Measurements from ENCODE around the gene GMNN.
"Not testable (repeated sequence)": the region's sequence is repeated elsewhere in the genome, so short reads cannot be mapped to it uniquely, and the experiment has no call there.

The GMNN gene

DNA sequence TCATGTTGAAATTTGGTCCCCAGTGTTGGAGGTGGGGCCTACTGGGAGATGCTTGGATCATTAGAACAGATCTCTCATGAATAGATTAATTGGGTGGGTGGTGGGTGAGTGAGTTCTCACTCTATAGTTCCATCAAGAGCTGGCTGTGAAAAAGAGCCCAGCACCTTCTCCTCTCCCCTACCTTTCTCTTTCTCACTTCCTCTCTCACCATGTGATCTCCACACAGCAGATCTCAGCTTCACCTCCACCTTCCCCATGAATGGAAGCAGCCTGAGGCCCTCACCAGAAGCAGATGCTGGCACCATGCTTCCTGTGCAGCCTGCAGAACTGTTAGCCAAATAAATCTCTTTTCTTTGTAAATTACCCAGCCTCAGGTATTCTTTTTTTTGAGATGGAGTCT lies 12.9 kb upstream of the GMNN start:
- DNase-seq (ENCODE audit: low spot score): no peak

DNA sequence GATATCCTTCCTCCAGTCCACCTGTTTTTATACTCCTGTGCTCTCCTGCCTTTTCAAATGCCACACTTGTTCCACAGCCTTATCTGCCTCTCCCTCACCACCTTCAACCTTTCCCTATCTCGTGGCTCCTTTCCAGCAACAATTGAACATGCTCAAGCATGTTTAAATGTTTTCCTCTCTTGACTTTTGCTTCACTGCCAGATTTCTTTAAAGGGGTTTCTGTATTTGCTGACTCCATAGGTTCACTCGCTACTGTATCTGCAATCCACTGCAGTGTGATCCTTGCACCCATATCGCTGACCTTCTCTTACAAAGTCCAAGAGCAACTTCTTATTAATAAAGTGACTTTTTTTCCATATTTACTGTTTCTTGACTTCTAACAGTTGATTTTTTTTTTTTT lies 11.2 kb upstream of the GMNN start:
- DNase-seq (ENCODE audit: low spot score): no peak

DNA sequence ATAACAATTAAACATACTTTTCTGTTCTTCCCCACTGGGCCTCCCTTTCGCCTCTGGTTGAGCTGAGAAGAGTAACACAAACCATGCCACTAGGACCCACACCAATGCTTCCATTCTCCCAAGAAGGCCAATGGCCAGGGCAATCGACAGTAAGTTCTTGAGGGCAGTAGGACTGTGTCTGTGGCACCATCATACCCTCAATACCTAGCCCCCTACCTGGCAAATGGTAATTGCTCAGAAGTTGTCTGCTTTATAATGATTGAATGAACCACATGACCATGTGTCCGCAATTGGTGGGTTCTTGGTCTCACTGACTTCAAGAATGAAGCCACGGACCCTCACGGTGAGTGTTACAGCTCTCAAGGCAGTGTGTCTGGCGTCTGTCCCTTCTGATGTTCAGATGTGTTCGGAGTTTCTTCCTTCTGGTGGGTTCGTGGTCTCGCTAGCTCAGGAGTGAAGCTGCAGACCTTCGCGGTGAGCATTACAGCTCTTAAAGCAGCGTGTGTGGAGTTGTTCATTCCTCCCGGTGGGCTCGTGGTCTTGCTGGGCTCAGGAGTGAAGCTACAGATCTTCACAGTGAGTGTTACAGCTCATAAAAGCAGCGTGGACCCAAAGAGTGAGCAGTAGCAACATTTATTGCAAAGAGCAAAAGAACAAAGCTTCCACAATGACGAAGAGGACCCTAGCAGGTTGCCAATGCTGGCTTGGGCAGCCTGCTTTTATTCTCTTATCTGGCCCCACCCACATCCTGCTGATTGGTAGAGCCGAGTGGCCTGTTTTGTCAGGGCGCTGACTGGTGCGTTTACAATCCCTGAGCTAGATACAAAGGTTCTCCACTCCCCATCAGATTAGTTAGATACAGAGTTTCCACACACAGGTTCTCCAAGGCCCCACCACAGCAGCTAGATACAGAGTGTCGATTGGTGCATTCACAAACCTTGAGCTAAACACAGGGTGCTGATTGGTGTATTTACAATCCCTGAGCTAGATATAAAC lies 9.6 kb upstream of the GMNN start:
- not testable (repeated sequence) for DNase-seq (ENCODE audit: low spot score)

GRCh38 chr6:24765968-24766367 lies 8.8 kb upstream of the GMNN start:
- not testable (repeated sequence) for DNase-seq (ENCODE audit: low spot score)

- DNase-seq (ENCODE audit: low spot score): no peak
Observed at GRCh38 chr6:24766680-24767462, 7.9 kb upstream of the GMNN start.

DNA sequence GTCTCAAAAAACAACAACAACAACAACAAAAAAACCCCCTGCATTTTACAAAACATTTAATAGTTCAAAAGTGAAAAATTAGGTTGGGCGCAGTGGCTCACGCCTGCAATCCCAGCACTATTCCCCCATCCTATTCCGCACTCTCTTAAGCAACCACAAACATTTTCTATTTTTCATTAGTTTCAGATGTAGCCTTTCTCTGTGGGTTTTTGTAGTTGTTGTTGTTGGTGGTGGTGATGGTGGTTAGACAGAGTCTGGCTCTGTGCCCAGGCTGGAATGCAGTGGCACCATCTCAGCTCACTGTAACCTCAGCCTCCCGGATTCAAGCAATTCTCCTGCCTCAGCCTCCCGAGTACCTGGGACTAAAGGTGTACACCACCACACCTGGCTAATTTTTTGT lies 6.4 kb upstream of the GMNN start:
- no peak for DNase-seq (ENCODE audit: low spot score)

GRCh38 chr6:24775520-24776058 lies 852 bp downstream of the GMNN start:
- no peak for DNase-seq (ENCODE audit: low spot score)

GRCh38 chr6:24777227-24777626 lies 2.5 kb downstream of the GMNN start:
- DNase-seq (ENCODE audit: low spot score): no peak

DNA sequence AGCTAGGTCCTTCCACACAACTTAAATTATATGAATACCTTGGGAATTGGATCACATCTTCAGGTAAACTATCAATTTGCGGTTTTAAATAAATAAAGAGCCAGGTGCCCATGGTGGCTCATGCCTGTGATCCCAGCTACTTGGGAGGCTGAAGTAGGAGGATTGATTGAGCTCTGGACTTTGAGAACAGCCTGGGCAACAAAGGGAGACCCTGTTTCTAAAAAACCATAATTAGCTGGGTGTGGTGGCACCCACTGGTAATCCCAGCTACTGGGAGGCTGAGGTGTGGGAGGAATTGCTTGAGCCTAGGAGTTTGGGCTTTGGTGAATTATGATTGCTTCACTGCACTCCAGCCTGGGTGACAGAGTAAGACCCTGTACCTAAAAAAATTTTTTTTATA lies 3.4 kb downstream of the GMNN start:
- DNase-seq (ENCODE audit: low spot score): no peak

DNA sequence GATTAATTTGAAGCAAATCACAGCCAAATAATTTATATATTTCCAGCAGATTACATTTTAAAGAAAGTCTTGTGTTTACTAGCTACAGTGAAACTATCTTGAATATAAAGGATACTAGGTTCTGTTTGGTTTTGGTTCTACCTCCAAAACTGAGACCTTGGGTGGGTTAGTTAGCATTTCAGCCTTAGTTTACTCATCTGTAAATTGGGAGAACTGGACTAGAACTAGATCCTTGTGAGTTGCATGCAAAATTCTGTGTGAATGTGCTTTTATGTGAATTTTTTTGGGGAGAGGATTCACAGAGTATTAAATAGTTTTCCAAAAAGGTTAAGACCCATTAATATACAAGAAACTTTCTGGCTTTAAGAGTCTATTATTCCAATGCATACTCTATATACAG lies 4.1 kb downstream of the GMNN start:
- DNase-seq (ENCODE audit: low spot score): no peak

DNA sequence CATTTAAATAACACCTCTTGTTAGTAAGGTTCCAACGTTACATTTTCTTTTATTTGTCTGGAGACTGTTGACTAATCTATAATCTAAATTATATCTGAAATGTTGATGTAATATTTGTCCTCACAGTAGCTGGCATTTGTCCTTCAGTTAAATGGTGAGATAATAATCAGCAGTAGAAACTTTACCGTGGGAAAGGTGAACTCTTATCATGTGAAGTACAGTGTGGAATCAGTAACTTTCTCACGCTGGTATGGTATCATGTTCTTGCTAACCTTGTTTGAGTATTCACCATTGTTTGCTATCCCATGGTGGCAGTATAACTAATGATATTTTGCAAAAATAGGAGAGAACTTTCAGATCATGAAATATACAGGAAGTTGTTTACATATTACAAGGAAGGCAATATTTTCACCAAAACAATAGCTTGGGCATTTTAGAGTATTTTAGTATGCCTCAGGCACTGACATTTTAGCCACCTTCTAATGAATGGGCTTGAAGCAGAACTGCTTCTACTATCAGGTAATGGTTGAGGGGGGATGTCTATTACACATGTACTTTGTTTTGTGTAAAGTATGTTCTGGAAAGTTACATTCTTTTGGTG lies 4.8 kb downstream of the GMNN start:
- DNase-seq (ENCODE audit: low spot score): no peak

DNA sequence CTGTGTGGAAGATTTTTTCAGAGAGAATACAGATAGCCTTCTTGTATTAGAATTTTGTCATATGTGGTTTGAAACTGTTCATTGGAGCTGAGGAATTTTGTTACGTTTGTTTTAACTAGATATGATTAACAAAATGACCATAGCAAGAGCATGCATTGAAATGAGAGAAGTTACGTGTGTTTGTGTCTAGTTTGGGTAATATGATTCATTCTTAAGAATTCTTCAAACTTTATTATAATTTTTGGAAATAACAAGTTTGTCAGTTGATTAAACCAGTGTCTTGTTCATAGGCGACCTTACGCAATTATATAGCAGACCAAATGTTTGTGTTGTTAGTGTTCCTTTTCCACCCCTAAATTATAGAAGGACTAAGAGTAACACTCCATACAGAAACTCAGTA lies 5.5 kb downstream of the GMNN start:
- no peak for DNase-seq (ENCODE audit: low spot score)

- no peak for DNase-seq (ENCODE audit: low spot score)
Observed at GRCh38 chr6:24788031-24788665, 13.4 kb downstream of the GMNN start.

DNA sequence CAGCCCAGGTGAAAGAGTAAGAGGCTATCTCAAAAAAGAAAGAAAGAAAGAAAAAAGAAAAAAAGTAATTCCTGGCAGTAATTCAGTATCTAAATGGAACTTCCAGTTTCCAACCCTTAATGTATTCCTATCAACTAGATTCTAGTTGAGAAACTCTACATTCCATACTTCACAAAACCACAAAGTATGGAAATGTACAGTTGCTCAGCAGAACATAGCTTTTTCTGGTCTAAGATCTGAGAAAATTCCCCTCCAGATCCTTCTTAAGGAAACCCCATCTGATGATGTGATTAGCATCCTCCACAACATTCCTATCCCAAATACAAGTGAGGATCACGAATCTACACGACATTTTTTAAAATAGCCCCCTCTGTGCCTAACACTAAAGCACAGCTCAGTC lies 20.4 kb downstream of the GMNN start:
- no peak for DNase-seq (ENCODE audit: low spot score)

GRCh38 chr6:24796616-24797290 lies 22.0 kb downstream of the GMNN start:
- DNase-seq (ENCODE audit: low spot score): no peak

DNA sequence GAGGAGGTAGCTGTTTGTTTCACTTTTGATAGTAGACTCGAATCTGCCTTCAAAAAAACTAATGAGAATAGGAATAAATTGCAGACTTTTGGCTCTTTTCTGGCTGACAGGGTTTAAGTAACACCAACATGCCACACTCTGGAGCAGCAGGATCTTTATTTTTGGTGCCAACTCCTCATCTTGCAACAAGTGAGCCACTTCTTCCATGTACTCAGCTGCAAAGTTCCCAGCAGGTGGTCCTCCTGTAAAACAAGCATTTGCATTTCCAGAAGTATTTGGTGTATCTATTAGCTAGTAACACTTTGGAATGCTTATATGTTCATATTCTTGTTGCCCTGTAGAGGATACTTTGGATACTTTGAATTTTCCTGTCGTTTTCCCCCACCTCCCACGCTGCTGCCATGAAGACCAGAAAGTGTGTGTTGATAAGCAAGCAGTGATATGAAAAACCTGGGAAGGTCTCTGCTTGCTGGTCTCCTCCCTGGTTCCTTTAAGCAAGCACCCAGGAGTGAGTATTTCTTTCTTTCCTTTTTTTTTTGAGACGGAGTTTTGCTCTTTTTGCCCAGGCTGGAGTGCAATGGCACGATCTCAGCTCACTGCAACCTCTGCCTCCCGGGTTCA lies 23.0 kb downstream of the GMNN start:
- no peak for DNase-seq (ENCODE audit: low spot score)

- no peak for DNase-seq (ENCODE audit: low spot score)
Observed at GRCh38 chr6:24798740-24799540, 24.2 kb downstream of the GMNN start, which contains the start of gene ARMH2. Gene ARMH2 (minus strand): TSS chr6:24798917. CDS start chr6:24798857, 60 bp downstream.

DNA sequence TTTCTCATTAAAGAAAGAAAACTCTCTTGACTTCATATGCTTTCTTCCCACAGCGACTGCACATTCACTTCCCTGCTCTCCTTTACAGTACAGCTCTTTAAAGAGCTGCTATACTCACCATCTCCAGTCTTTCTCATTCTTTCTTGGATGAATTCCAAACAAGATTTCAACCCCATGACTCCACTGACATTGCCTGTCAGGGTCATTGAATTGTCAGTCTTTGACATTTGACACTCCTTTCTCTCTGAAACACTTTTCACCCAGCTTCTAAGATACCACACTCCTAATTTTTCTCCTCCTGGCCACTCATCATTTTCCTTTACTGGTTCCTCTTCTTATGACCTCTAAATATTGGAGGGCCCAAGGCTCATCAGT lies 24.8 kb downstream of the GMNN start:
- no peak for DNase-seq (ENCODE audit: low spot score)

DNA sequence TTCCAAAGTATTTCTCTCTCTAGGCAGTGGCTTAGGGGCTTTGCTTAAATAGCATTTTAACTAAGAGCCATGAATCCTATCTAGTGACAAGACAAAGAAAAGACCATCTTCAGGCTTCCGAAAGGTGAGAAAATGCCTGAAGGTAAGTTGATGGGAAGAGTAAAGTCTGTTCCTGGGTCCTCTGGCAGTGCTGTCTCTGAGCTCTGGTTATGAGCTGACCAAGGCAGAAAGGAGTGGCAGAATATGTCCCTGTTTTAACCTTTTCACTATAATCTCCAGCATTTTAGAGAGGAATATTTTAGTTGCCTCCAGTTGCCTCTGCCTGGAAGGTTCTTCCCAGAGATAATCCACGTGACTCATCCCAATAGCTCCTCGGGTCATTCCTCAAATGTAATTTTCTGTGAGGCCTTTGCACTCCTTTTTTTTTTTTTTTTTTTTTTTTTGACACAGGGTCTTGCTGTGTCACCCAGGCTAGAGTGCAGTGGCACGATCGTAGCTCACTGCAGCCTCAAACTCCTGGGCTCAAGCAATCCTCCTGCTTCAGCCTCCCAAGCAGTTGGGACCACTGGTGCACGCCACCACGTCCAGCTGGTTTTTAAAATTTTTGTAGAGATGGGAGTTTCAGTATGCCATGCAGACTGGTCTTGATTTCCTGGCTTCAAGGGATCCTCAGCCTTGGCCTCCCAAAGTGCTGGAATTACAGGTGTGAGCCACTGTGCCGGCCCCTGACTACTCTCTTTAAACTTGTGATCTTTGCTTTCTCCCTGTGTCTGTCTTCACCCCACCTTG lies 27.7 kb downstream of the GMNN start:
- DNase-seq (ENCODE audit: low spot score): no peak
